SK-N-SH (cell line): ENCODE measurements around the gene SPATA2. TPM values are rescaled to one million over a fixed set of nuclear protein-coding genes. Genes with fewer than 3 reads are reported as not detected.
"Not testable (repeated sequence)": the region's sequence is repeated elsewhere in the genome, so short reads cannot be mapped to it uniquely, and the experiment has no call there.

Experiments
- CTCF ChIA-PET: fragments of 300-600, 350-600 bp; formaldehyde crosslinking; extraction: SDS; loops from one replicate; lab custom pipeline; 2021; lab: Yijun Ruan, JAX
- POLR2A ChIA-PET: fragments of 350-600 bp; sonication (Branson Sonifier 250); formaldehyde crosslinking; extraction: SDS; loops from one replicate; lab custom pipeline; 2020; ENCODE audit warnings: antibody characterized with exemption, inconsistent platforms; lab: Yijun Ruan, JAX
- DNase-seq: peaks from one replicate; pipeline ENCODE4 v3.0.0; 2012
- H2AFZ ChIP-seq: fragments of 200-600 bp; sonication (generic); 2 replicates; pipeline ENCODE4 v1.8.1; 2016; ENCODE audit warnings: antibody characterized with exemption, mild to moderate bottlenecking, low read depth
- H3F3A ChIP-seq: fragments of 200-600 bp; sonication (generic); replicated peaks from 2 replicates; pipeline ENCODE3; 2016; ENCODE audit warnings: antibody characterized with exemption, mild to moderate bottlenecking; ENCODE audit not compliant: insufficient read depth
- H3K27ac ChIP-seq, 2 experiments: fragments of 200-500 bp in 1 of 2; fragments of 200-600 bp in 1 of 2; sonication (Bioruptor generic) in 1 of 2; sonication (generic), shearing (Covaris generic) in 1 of 2; 2 replicates each; pipeline versions ENCODE4 v1.5.1 to v1.6.1; 2014 to 2016; ENCODE audit warnings: low read depth in 2 of 2, inconsistent platforms in 1 of 2, low read length in 1 of 2, mild to moderate bottlenecking in 1 of 2, mixed read lengths in 1 of 2
- H3K27me3 ChIP-seq: fragments of 200-600 bp; sonication (generic), shearing (Covaris generic); 2 replicates; pipeline ENCODE4 v1.6.1; 2016; ENCODE audit warnings: mixed run types; ENCODE audit not compliant: insufficient read depth
- H3K36me3 ChIP-seq, 2 experiments: fragments of 200-500 bp in 1 of 2; fragments of 200-600 bp in 1 of 2; sonication (Bioruptor generic) in 1 of 2; sonication (generic) in 1 of 2; replicated peaks in 1 of 2; 2 replicates each; pipeline versions ENCODE3 to v1.5.1; 2014 to 2016; ENCODE audit warnings: low read length in 1 of 2, mild to moderate bottlenecking in 1 of 2; ENCODE audit not compliant: insufficient read depth in 2 of 2, control insufficient read depth in 1 of 2
- H3K4me1 ChIP-seq, 2 experiments: fragments of 200-500 bp in 1 of 2; fragments of 200-600 bp in 1 of 2; sonication (Bioruptor generic) in 1 of 2; sonication (generic), shearing (Covaris generic) in 1 of 2; 2 replicates each; pipeline versions ENCODE4 v1.5.1 to v1.6.1; 2014 to 2016; ENCODE audit warnings: low read depth in 1 of 2, low read length in 1 of 2, mixed run types in 1 of 2; ENCODE audit not compliant: insufficient read depth in 2 of 2, control insufficient read depth in 1 of 2
- H3K4me2 ChIP-seq: fragments of 200-600 bp; sonication (generic), shearing (Covaris generic); 2 replicates; pipeline ENCODE4 v1.6.1; 2017; ENCODE audit warnings: mixed run types
- H3K4me3 ChIP-seq, 2 experiments: fragments of 200-500 bp in 1 of 2; fragments of 200-600 bp in 1 of 2; sonication (Bioruptor generic) in 1 of 2; sonication (generic), shearing (Covaris generic) in 1 of 2; 2 replicates each; pipeline versions ENCODE4 v1.5.1 to v1.8.1; 2014 to 2016; ENCODE audit warnings: low read depth in 2 of 2, inconsistent platforms in 1 of 2, low read length in 1 of 2, mild to moderate bottlenecking in 1 of 2, mixed read lengths in 1 of 2, moderate library complexity in 1 of 2
- H3K79me2 ChIP-seq: fragments of 200-600 bp; sonication (generic); 2 replicates; pipeline ENCODE4 v1.8.1; 2017; ENCODE audit warnings: mild to moderate bottlenecking; ENCODE audit not compliant: insufficient read depth
- H3K9ac ChIP-seq: fragments of 200-600 bp; sonication (generic); 2 replicates; pipeline ENCODE4 v1.6.1; 2017; ENCODE audit warnings: mixed run types
- H3K9me2 ChIP-seq: fragments of 200-600 bp; sonication (generic); 2 replicates; pipeline ENCODE4 v1.6.1; 2017; ENCODE audit warnings: mixed run types
- H3K9me3 ChIP-seq: fragments of 200-600 bp; sonication (generic); 2 replicates; pipeline ENCODE4 v1.6.1; 2017; ENCODE audit warnings: mixed run types, mild to moderate bottlenecking, moderate library complexity
- H4K20me1 ChIP-seq: fragments of 200-600 bp; sonication (generic); 2 replicates; pipeline ENCODE4 v1.6.1; 2017; ENCODE audit warnings: mild to moderate bottlenecking, mixed run types; ENCODE audit not compliant: insufficient read depth
- EP300 ChIP-seq, 2 experiments: IDR thresholded peaks; 2 replicates each; pipeline versions ENCODE4 v1.4.0 to v1.6.1; 2012; ENCODE audit warnings: borderline replicate concordance in 1 of 2, low read depth in 1 of 2, low read length in 1 of 2
- FOSL2 ChIP-seq: IDR thresholded peaks from 2 replicates; pipeline ENCODE4 v1.4.0; 2012; ENCODE audit warnings: low read depth, mild to moderate bottlenecking, moderate library complexity, borderline replicate concordance
- GABPA ChIP-seq: IDR thresholded peaks from 2 replicates; pipeline ENCODE4 v1.4.0; 2012; ENCODE audit warnings: low read depth, mild to moderate bottlenecking
- GATA2 ChIP-seq: sonication (generic); formaldehyde crosslinking; IDR thresholded peaks from 2 replicates; pipeline ENCODE4 v1.5.0; 2020; ENCODE audit warnings: mild to moderate bottlenecking, missing genetic modification reagents
- JUND ChIP-seq: IDR thresholded peaks from 2 replicates; pipeline ENCODE4 v1.4.0; 2012
- NFIC ChIP-seq: IDR thresholded peaks from 2 replicates; pipeline ENCODE4 v1.4.0; 2012; ENCODE audit warnings: borderline replicate concordance
- NRF1 ChIP-seq: IDR thresholded peaks from 2 replicates; pipeline ENCODE4 v1.6.1; 2012; ENCODE audit warnings: low read depth, mild to moderate bottlenecking, low read length
- RAD21 ChIP-seq: IDR thresholded peaks from 2 replicates; pipeline ENCODE4 v1.6.1; 2012; ENCODE audit warnings: mild to moderate bottlenecking, low read length
- SIN3A ChIP-seq: IDR thresholded peaks from 2 replicates; pipeline ENCODE4 v1.6.1; 2012; ENCODE audit warnings: low read depth, mild to moderate bottlenecking, low read length, moderate library complexity, borderline replicate concordance
- TAF1 ChIP-seq: IDR thresholded peaks from 2 replicates; pipeline ENCODE4 v1.6.1; 2012; ENCODE audit warnings: low read depth, mild to moderate bottlenecking, low read length, moderate library complexity, borderline replicate concordance
- YY1 ChIP-seq: IDR thresholded peaks from 2 replicates; pipeline ENCODE4 v1.4.0; 2012; ENCODE audit warnings: low read depth, mild to moderate bottlenecking
- WGBS: methylation state at CpG from one replicate; pipeline ENCODE4 v1.1.6; 2017; ENCODE audit warnings: low lambda C conversion rate; 5-methylcytosine and 5-hydroxymethylcytosine counted together
- polyA plus RNA-seq, 3 experiments: library from polyadenylated mRNA; depleted of rRNA; stranded (reverse); fragments of >200 nt; gene quantifications; 2 replicates each; pipeline ENCODE4 v1.2.3, GENCODE V29; 2012
- TF ChIP-seq, protein P1 (sequence below): fragments of 200-600 bp; sonication (generic); IDR thresholded peaks from 2 replicates; pipeline ENCODE4 v1.6.1; 2017; ENCODE audit warnings: antibody characterized with exemption, mild to moderate bottlenecking, moderate library complexity
- TF ChIP-seq, protein P2 (sequence below): IDR thresholded peaks from 2 replicates; pipeline ENCODE4; 2012

SPATA2 gene
- polyA plus RNA-seq, 1 of the 3 experiments (the other 2 are of a cell fraction), result 7.2 TPM

DNA sequence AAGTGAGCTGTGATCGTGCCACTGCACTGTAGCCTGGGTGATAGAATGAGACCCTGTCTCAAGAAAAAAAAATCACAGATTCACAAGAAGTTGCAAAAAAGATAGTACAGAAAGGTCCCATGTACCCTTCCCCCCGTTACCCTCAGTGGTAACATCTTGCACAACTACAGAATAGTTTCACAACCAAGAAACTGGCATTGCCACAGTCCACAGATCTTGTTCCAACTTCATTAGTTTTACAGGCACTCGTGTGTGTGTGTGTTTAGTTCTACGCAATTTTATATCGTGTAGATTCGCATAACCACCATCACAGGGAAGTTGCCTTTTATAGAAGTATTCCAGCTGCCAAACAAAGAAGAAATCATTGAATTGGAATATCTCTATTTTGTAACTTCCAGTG is 19.1 kb downstream of the SPATA2 start:
- no peak overlapping the region for H3K4me3 ChIP-seq
- H3K36me3 ChIP-seq, result no peaks in the 10 kb centered on the region
- no peaks in the 10 kb centered on the region for H3K9me3 ChIP-seq
- no peak overlapping the region for H3K27ac ChIP-seq
- H3K79me2 ChIP-seq, result no peaks in the 10 kb centered on the region
- no peak overlapping the region for H3K4me2 ChIP-seq
- H3K9ac ChIP-seq, result no peak overlapping the region
- CTCF ChIA-PET, result interaction anchor here (0.6 to 1.7 kb wide), 5 partner anchors 8 to 564 kb away, joined by 3 to 6 read pairs (median 4); no protein-coding TSS in a partner anchor
- no peaks in the 10 kb centered on the region for H3F3A ChIP-seq
- H2AFZ ChIP-seq, result no peak overlapping the region
- H3K27me3 ChIP-seq, result no peaks in the 10 kb centered on the region
- no peaks in the 10 kb centered on the region for H3K9me2 ChIP-seq
- 93% methylated on average over 6 of the region's 6 CpGs for WGBS
- no peaks in the 10 kb centered on the region for H4K20me1 ChIP-seq
- TF ChIP-seq YY1 (no peak), GABPA (no peak), NRF1 (no peak), EP300 (IDR thresholded peaks at IDR 0.05; ENCODE audit: borderline replicate concordance in 1 of 2, low read depth in 1 of 2, low read length in 1 of 2) (no peak), FOSL2 (no peak), RAD21 (no peak), JUND (no peak), NFIC (no peak), TAF1 (no peak), SIN3A (no peak), GATA2 (CRISPR knock-in tag) (no peak)
- TF ChIP-seq, protein P1, sequence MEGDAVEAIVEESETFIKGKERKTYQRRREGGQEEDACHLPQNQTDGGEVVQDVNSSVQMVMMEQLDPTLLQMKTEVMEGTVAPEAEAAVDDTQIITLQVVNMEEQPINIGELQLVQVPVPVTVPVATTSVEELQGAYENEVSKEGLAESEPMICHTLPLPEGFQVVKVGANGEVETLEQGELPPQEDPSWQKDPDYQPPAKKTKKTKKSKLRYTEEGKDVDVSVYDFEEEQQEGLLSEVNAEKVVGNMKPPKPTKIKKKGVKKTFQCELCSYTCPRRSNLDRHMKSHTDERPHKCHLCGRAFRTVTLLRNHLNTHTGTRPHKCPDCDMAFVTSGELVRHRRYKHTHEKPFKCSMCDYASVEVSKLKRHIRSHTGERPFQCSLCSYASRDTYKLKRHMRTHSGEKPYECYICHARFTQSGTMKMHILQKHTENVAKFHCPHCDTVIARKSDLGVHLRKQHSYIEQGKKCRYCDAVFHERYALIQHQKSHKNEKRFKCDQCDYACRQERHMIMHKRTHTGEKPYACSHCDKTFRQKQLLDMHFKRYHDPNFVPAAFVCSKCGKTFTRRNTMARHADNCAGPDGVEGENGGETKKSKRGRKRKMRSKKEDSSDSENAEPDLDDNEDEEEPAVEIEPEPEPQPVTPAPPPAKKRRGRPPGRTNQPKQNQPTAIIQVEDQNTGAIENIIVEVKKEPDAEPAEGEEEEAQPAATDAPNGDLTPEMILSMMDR, result no peak
- TF ChIP-seq, protein P2, sequence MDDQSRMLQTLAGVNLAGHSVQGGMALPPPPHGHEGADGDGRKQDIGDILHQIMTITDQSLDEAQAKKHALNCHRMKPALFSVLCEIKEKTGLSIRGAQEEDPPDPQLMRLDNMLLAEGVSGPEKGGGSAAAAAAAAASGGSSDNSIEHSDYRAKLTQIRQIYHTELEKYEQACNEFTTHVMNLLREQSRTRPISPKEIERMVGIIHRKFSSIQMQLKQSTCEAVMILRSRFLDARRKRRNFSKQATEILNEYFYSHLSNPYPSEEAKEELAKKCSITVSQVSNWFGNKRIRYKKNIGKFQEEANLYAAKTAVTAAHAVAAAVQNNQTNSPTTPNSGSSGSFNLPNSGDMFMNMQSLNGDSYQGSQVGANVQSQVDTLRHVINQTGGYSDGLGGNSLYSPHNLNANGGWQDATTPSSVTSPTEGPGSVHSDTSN, result no peak
- H3K4me1 ChIP-seq, result peaks cover 0 to 9% of the 10 kb centered on the region in 2 experiments; a peak in 1 of 4 replicates
- POLR2A ChIA-PET, result no interaction called here
- no peak for DNase-seq

DNA sequence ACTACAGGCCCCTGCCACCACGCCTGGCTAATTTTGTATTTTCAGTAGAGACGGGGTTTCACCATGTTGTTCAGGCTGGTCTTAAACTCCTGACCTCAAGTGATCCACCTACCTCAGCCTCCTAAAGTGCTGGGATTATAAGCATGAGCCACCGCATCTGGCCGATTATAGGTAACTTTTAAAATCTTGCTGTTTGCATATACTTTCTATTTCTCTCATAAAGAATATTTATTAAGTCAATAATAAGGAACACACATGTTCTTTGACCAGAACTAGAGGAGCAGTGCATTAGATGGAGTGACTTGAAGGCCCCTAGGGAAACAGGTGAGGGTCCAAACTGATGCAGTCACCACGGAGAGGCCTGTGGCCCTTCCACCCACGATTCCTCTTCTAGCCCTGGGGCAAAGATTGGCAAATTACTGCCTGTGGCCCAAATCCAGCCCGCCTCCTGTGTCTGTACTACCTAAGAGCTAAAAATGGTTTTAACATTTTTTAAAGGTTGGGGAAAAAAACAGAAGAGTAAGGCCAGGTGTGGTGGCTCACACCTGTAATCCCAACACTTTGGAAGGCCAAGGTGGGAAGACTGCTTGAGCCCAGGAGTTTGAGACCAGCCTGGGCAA is 19.7 kb downstream of the SPATA2 start:
- H3K9ac ChIP-seq, H3K4me1 ChIP-seq, POLR2A ChIA-PET, H3K27ac ChIP-seq, H3K9me3 ChIP-seq, DNase-seq, H3K36me3 ChIP-seq, H3K79me2 ChIP-seq, H3K4me2 ChIP-seq, H3F3A ChIP-seq, H3K27me3 ChIP-seq, H3K9me2 ChIP-seq, H4K20me1 ChIP-seq, H2AFZ ChIP-seq, H3K4me3 ChIP-seq: not testable (repeated sequence)
- WGBS, result 91% methylated on average over 7 of the region's 7 CpGs
- CTCF ChIA-PET, result interaction anchor here (0.6 kb wide), 1 partner anchor 563 kb away, joined by 3 read pairs; no protein-coding TSS in a partner anchor
